NB4 (cell line): ENCODE measurements around the gene SGCD.

Experiments used
- DNase-seq: peaks from one replicate; pipeline ENCODE4 v3.0.0; 2010; ENCODE audit warnings: low read depth
- H3K4me3 ChIP-seq: one replicate; pipeline ENCODE4 v1.5.1; 2011; ENCODE audit warnings: mild to moderate bottlenecking, low read depth, low read length, moderate library complexity
- CTCF ChIP-seq: IDR thresholded peaks from one replicate; pipeline ENCODE4 v1.5.1; 2012; ENCODE audit warnings: low read depth, low read length
- MAX ChIP-seq: IDR thresholded peaks from 2 replicates; pipeline ENCODE4 v1.6.1; 2011; ENCODE audit warnings: low read depth, low read length
- MYC ChIP-seq: IDR thresholded peaks from 2 replicates; pipeline ENCODE4 v1.6.1; 2011; ENCODE audit warnings: low read depth, low read length
- POLR2A ChIP-seq: IDR thresholded peaks from 2 replicates; pipeline ENCODE4 v1.6.1; 2011; ENCODE audit warnings: mild to moderate bottlenecking; ENCODE audit not compliant: insufficient read length; ENCODE audit errors: extremely low read depth

The SGCD gene

GRCh38 chr5:156798201-156798600 lies 471.2 kb downstream of the SGCD start:
- H3K4me3 ChIP-seq = no peak overlapping the region
- DNase-seq = no peak
- TF ChIP-seq MAX (no peak), CTCF (no peak), MYC (no peak)

- DNase-seq = no peak
- no peak overlapping the region for H3K4me3 ChIP-seq
- TF ChIP-seq MYC (no peak), POLR2A (no peak), CTCF (no peak), MAX (no peak)
These were observed 472.2 kb downstream of the SGCD start for GRCh38 chr5:156799171-156799570.

- H3K4me3 ChIP-seq = no peak overlapping the region
- TF ChIP-seq MAX (no peak), POLR2A (no peak), MYC (no peak), CTCF (no peak)
- no peak for DNase-seq
These were observed 474.0 kb downstream of the SGCD start for GRCh38 chr5:156800929-156801328.

- no peak for DNase-seq
- TF ChIP-seq MYC (no peak), MAX (no peak), CTCF (no peak), POLR2A (no peak)
- no peak overlapping the region for H3K4me3 ChIP-seq
These were observed 475.5 kb downstream of the SGCD start for GRCh38 chr5:156802501-156802900.

- DNase-seq = no peak
- TF ChIP-seq POLR2A (no peak), MYC (no peak), CTCF (no peak), MAX (no peak)
- no peak overlapping the region for H3K4me3 ChIP-seq
These were observed 476.4 kb downstream of the SGCD start for GRCh38 chr5:156803404-156803803.

- DNase-seq = no peak
- H3K4me3 ChIP-seq = no peak overlapping the region
- TF ChIP-seq MYC = no peak
- TF ChIP-seq MAX = no peak
- no peak for TF ChIP-seq CTCF
- TF ChIP-seq POLR2A = no peak
These were observed 486.0 kb downstream of the SGCD start for GRCh38 chr5:156812959-156813358.
